A549 (cell line): ENCODE results near the gene TMEM231. TPM values are rescaled to one million over a fixed set of nuclear protein-coding genes. Genes with fewer than 3 reads are reported as not detected.

Experiments
- ATAC-seq, 2 experiments: fragments of 200-7000 bp in 1 of 2; fragments of >200 bp in 1 of 2; cut with Nextera tagmentation in 1 of 2; cut with Tn5 transposase in 1 of 2; 3 replicates each; pipeline versions ENCODE4 v1.8.0 to v1.9.1; 2018 to 2020; ENCODE audit warnings: mild to moderate bottlenecking in 1 of 2, moderate library complexity in 1 of 2
- CTCF ChIA-PET: fragments of 300-600 bp; sonication (Branson Sonifier 250); formaldehyde crosslinking; extraction: SDS; loops from one replicate; lab custom pipeline; 2021; ENCODE audit warnings: antibody characterized with exemption, inconsistent platforms; lab: Yijun Ruan, JAX
- POLR2A ChIA-PET: fragments of 350-600 bp; formaldehyde crosslinking; extraction: SDS; loops from one replicate; lab custom pipeline; 2021; ENCODE audit warnings: antibody characterized with exemption, inconsistent platforms; lab: Yijun Ruan, JAX
- DNase-seq, 2 experiments: peaks; one replicate each; pipeline versions ENCODE4 v3.0.0 to v3.0.0-alpha.2; 2011 to 2016; ENCODE audit warnings: low read depth in 1 of 2, low spot score in 1 of 2
- FAIRE-seq: peaks from 2 replicates; lab custom pipeline; 2011; peaks lifted over from hg19 to GRCh38; lab: Jason Lieb, UNC
- H3K27ac ChIP-seq, 2 experiments: fragments of >200 bp; sonication (Bioruptor Twin); formaldehyde crosslinking; 3 replicates each; pipeline ENCODE4 v1.5.1; 2016 to 2017
- H3K4me1 ChIP-seq: fragments of >200 bp; sonication (Bioruptor Twin); formaldehyde crosslinking; 3 replicates; pipeline ENCODE4 v1.6.1; 2016
- H3K4me2 ChIP-seq: fragments of >200 bp; sonication (Bioruptor Twin); formaldehyde crosslinking; 3 replicates; pipeline ENCODE4 v1.6.1; 2016
- H3K4me3 ChIP-seq: fragments of >200 bp; sonication (Bioruptor Twin); formaldehyde crosslinking; 3 replicates; pipeline ENCODE4 v1.5.1; 2016
- H3K9me3 ChIP-seq: fragments of >200 bp; sonication (Bioruptor Twin); formaldehyde crosslinking; 3 replicates; pipeline ENCODE4 v1.6.1; 2016
- ATOH8 ChIP-seq: fragments of 250-450 bp; sonication (Bioruptor Pico); IDR thresholded peaks from 2 replicates; pipeline ENCODE4 v1.5.0; 2020; ENCODE audit warnings: low read depth, mild to moderate bottlenecking, moderate library complexity
- BCL3 ChIP-seq: fragments of >200 bp; sonication (Bioruptor Twin); formaldehyde crosslinking; IDR thresholded peaks from 3 replicates; pipeline ENCODE4 v1.6.1; 2016
- CTCF ChIP-seq: fragments of >200 bp; sonication (Bioruptor Twin); formaldehyde crosslinking; IDR thresholded peaks from 3 replicates; pipeline ENCODE4 v1.5.1; 2016
- EHF ChIP-seq: fragments of 250-450 bp; sonication (Bioruptor Pico); IDR thresholded peaks from 2 replicates; pipeline ENCODE4 v1.5.0; 2020; ENCODE audit warnings: mild to moderate bottlenecking
- ELK1 ChIP-seq: fragments of 150-350 bp; IDR thresholded peaks from 2 replicates; pipeline ENCODE4 v1.6.1; 2014; ENCODE audit warnings: low read depth, mild to moderate bottlenecking, low read length
- EP300 ChIP-seq, 2 experiments: fragments of >200 bp; sonication (Bioruptor Twin); formaldehyde crosslinking; IDR thresholded peaks; 2 replicates in 1 of 2; 3 replicates in 1 of 2; pipeline ENCODE4 v1.6.1; 2016 to 2017
- FOXS1 ChIP-seq: fragments of 250-450 bp; sonication (Bioruptor Pico); IDR thresholded peaks from 2 replicates; pipeline ENCODE4 v1.5.0; 2020; ENCODE audit warnings: mild to moderate bottlenecking, moderate library complexity
- HDAC2 ChIP-seq: fragments of 200-600 bp; sonication (generic); IDR thresholded peaks from 2 replicates; pipeline ENCODE4 v1.6.1; 2016
- HES2 ChIP-seq: fragments of >200 bp; sonication (Bioruptor Twin); formaldehyde crosslinking; IDR thresholded peaks from 2 replicates; pipeline ENCODE4 v1.6.1; 2016
- HEYL ChIP-seq: fragments of 250-450 bp; sonication (Bioruptor Pico); IDR thresholded peaks from 2 replicates; pipeline ENCODE4 v1.8.0; 2021; ENCODE audit warnings: mild to moderate bottlenecking, moderate library complexity
- HOXA7 ChIP-seq: fragments of 250-450 bp; sonication (Bioruptor Pico); IDR thresholded peaks from 2 replicates; pipeline ENCODE4 v1.5.0; 2020; ENCODE audit warnings: mild to moderate bottlenecking, moderate library complexity
- JUN ChIP-seq, 2 experiments: fragments of >200 bp; sonication (Bioruptor Twin); formaldehyde crosslinking; IDR thresholded peaks; 2 replicates in 1 of 2; 3 replicates in 1 of 2; pipeline ENCODE4 v1.6.1; 2016 to 2017
- JUNB ChIP-seq: fragments of >200 bp; sonication (Bioruptor Twin); formaldehyde crosslinking; IDR thresholded peaks from 2 replicates; pipeline ENCODE4 v1.6.1; 2016
- KDM1A ChIP-seq: fragments of 200-600 bp; sonication (generic); IDR thresholded peaks from 2 replicates; pipeline ENCODE4 v1.6.1; 2016; ENCODE audit warnings: low read depth, mild to moderate bottlenecking
- MAX ChIP-seq: IDR thresholded peaks from 2 replicates; pipeline ENCODE4 v1.6.1; 2012
- MAZ ChIP-seq: fragments of 150-350 bp; IDR thresholded peaks from 2 replicates; pipeline ENCODE4 v1.6.1; 2014; ENCODE audit warnings: antibody characterized with exemption, low read depth, low read length, borderline replicate concordance
- NFE2L2 ChIP-seq: fragments of 150-350 bp; conservative IDR thresholded peaks from 2 replicates; pipeline ENCODE4 v1.6.1; 2014; ENCODE audit warnings: low read length
- NR3C1 ChIP-seq: fragments of >200 bp; sonication (Bioruptor Twin); formaldehyde crosslinking; IDR thresholded peaks from 3 replicates; pipeline ENCODE4 v1.6.1; 2017
- POLR2AphosphoS2 ChIP-seq: conservative IDR thresholded peaks from 2 replicates; pipeline ENCODE4 v1.6.1; 2012; ENCODE audit warnings: low read length, improper control_type of control experiment, inconsistent platforms
- RCOR1 ChIP-seq: fragments of 150-350 bp; IDR thresholded peaks from 2 replicates; pipeline ENCODE4 v1.6.1; 2014; ENCODE audit warnings: antibody characterized with exemption, low read length, low read depth
- REST ChIP-seq: fragments of 200-600 bp; sonication (generic); IDR thresholded peaks from 2 replicates; pipeline ENCODE4 v1.6.1; 2016; ENCODE audit warnings: antibody characterized with exemption, mild to moderate bottlenecking, moderate library complexity
- RFX5 ChIP-seq: fragments of 450-650 bp; IDR thresholded peaks from 2 replicates; pipeline ENCODE4 v1.7.1; 2014; ENCODE audit warnings: antibody characterized with exemption, mild to moderate bottlenecking, moderate library complexity
- SREBF2 ChIP-seq: fragments of 450-650 bp; IDR thresholded peaks from 2 replicates; pipeline ENCODE4 v1.6.1; 2014; ENCODE audit warnings: mild to moderate bottlenecking, moderate library complexity
- TP53 ChIP-seq: fragments of 250-450 bp; sonication (Bioruptor Pico); IDR thresholded peaks from 2 replicates; pipeline ENCODE4 v1.5.0; 2021; ENCODE audit warnings: mild to moderate bottlenecking, moderate library complexity
- USF2 ChIP-seq: fragments of 450-650 bp; IDR thresholded peaks from 2 replicates; pipeline ENCODE4 v1.6.1; 2014; ENCODE audit warnings: antibody characterized with exemption
- ZNF302 ChIP-seq: fragments of 250-450 bp; sonication (Bioruptor Pico); IDR thresholded peaks from 2 replicates; pipeline ENCODE4 v1.9.0; 2021; ENCODE audit warnings: inconsistent platforms, mild to moderate bottlenecking, moderate library complexity
- WGBS: methylation state at CpG from one replicate; pipeline ENCODE4 v1.1.6; 2017; ENCODE audit errors: missing lambda C conversion rate; 5-methylcytosine and 5-hydroxymethylcytosine counted together
- polyA plus RNA-seq, 4 experiments: library from polyadenylated mRNA; depleted of rRNA in 3 of 4; stranded (reverse); fragments of >200 nt; fragmentation: RNase III in 1 of 4; extraction: RNeasy Plus Mini Kit Qiagen cat#74134 plus additional on column Dnase treatment in 1 of 4; gene quantifications; 2 replicates in 3 of 4; 3 replicates in 1 of 4; pipeline ENCODE4 v1.2.3, GENCODE V29; 2011 to 2017

TMEM231 gene
- polyA plus RNA-seq, 2 of the 4 experiments (the other 2 are of a cell fraction) = 5.3 to 11.4 TPM

GRCh38 chr16:75535211-75535843, 20.7 kb downstream of the TMEM231 start:
- H3K4me2 ChIP-seq = no peak overlapping the region
- H3K9me3 ChIP-seq = no peaks in the 10 kb centered on the region
- 85% methylated on average over 32 of the region's 34 CpGs for WGBS
- ATAC-seq = no peak
- no peaks in the 10 kb centered on the region for H3K4me1 ChIP-seq
- ChIA-PET POLR2A (interaction anchor here (1.6 kb wide), 1 partner anchor 18 kb away, joined by 5 read pairs; no protein-coding TSS in a partner anchor), CTCF (interaction anchor here (0.6 to 2.1 kb wide), 7 partner anchors 14 to 125 kb away, joined by 3 to 13 read pairs (median 4); no protein-coding TSS in a partner anchor)
- no peak for DNase-seq
- no peak overlapping the region for H3K4me3 ChIP-seq
- no peak overlapping the region for H3K27ac ChIP-seq
- FAIRE-seq = no peak
- TF ChIP-seq HDAC2 (no peak), HOXA7 (CRISPR knock-in tag) (no peak), ELK1 (no peak), EP300 (IDR thresholded peaks at IDR 0.05) (no peak), KDM1A (no peak), BCL3 (no peak), POLR2AphosphoS2 (no peak), JUN (IDR thresholded peaks at IDR 0.05) (no peak), SREBF2 (no peak), NR3C1 (no peak), JUNB (no peak), ZNF302 (CRISPR knock-in tag) (no peak), HEYL (CRISPR knock-in tag) (no peak), NFE2L2 (no peak), RCOR1 (no peak), RFX5 (no peak), HES2 (no peak), REST (no peak)

- whole genome bisulfite sequencing = 77% methylated on average over 16 of the region's 19 CpGs
- H3K9me3 ChIP-seq = no peaks in the 10 kb centered on the region
- ATAC-seq (no peak), FAIRE-seq (no peak), DNase-seq (no peak)
- H3K4me2 ChIP-seq = no peak overlapping the region
- ChIA-PET POLR2A (interaction anchor here (1.6 kb wide), 1 partner anchor 18 kb away, joined by 5 read pairs; no protein-coding TSS in a partner anchor), CTCF (interaction anchor here (0.6 to 2.1 kb wide), 7 partner anchors 13 to 327 kb away, joined by 3 to 13 read pairs (median 3); no protein-coding TSS in a partner anchor)
- H3K27ac ChIP-seq = no peak overlapping the region
- no peaks in the 10 kb centered on the region for H3K4me1 ChIP-seq
- no peak overlapping the region for H3K4me3 ChIP-seq
- TF ChIP-seq FOXS1 (CRISPR knock-in tag) (no peak), MAX (no peak), ZNF302 (CRISPR knock-in tag) (no peak), USF2 (no peak), HDAC2 (no peak), TP53 (CRISPR knock-in tag) (no peak), MAZ (no peak), EHF (no peak), ATOH8 (CRISPR knock-in tag) (no peak), CTCF (no peak)
These were observed 21.4 kb downstream of the TMEM231 start for GRCh38 chr16:75534560-75535205.
